ENCODE results near the gene SOX2.

- TF ChIP-seq CTCF (IDR thresholded peaks at IDR 0.05; ENCODE audit: poor library complexity, severe bottlenecking), result no peak
- no peak for TF ChIP-seq POLR2AphosphoS5 (IDR thresholded peaks at IDR 0.05)
Measured at GRCh38 chr3:181703601-181704420, 7.9 kb upstream of the SOX2 start.
